ENCODE measurements around the gene FARS2. TPM values are rescaled to one million over a fixed set of nuclear protein-coding genes. Genes with fewer than 3 reads are reported as not detected.

Gene FARS2
- total RNA-seq, 1 donor from 2014 or later = 16.5 TPM

GRCh38 chr6:5670381-5670780 lies 409.1 kb downstream of the FARS2 start:
- Histone ChIP-seq H3K4me3 (no peak overlapping the region), H3K9me3 (no peaks in the 10 kb centered on the region), H3K27ac (no peak overlapping the region), H3K4me1 (peaks cover 33% of the 10 kb centered on the region), H3K36me3 (no peaks in the 10 kb centered on the region), H3K27me3 (no peaks in the 10 kb centered on the region)
- intact Hi-C loops (cut with DNase I) = no loop called here
- TF ChIP-seq POLR2AphosphoS5 (IDR thresholded peaks at IDR 0.05; ENCODE audit: insufficient read depth in 1 of 2, low read depth in 1 of 2) (no peak), POLR2A (IDR thresholded peaks at IDR 0.05) (no peak), CTCF (IDR thresholded peaks at IDR 0.05) (no peak)
- DNase-seq (ENCODE audit: extremely low spot score in 2 of 2) = no peak

GRCh38 chr6:5670811-5671561 lies 409.7 kb downstream of the FARS2 start:
- no peak for TF ChIP-seq POLR2AphosphoS5 (IDR thresholded peaks at IDR 0.05; ENCODE audit: insufficient read depth in 1 of 2, low read depth in 1 of 2)
- no peak for TF ChIP-seq CTCF (IDR thresholded peaks at IDR 0.05)
- TF ChIP-seq POLR2A (IDR thresholded peaks at IDR 0.05) = no peak
- intact Hi-C loops (cut with DNase I) = no loop called here
- H3K27ac ChIP-seq = no peak overlapping the region
- H3K9me3 ChIP-seq = no peaks in the 10 kb centered on the region
- peaks cover 33% of the 10 kb centered on the region for H3K4me1 ChIP-seq
- no peaks in the 10 kb centered on the region for H3K27me3 ChIP-seq
- no peak overlapping the region for H3K4me3 ChIP-seq
- no peak for DNase-seq (ENCODE audit: extremely low spot score in 2 of 2)
- no peaks in the 10 kb centered on the region for H3K36me3 ChIP-seq

- Histone ChIP-seq H3K36me3 (no peaks in the 10 kb centered on the region), H3K27me3 (no peaks in the 10 kb centered on the region), H3K4me1 (peaks cover 33% of the 10 kb centered on the region), H3K4me3 (peak overlapping the region in 1 of 2 donors; percentile 9), H3K27ac (peak overlapping the region; percentile 51), H3K9me3 (no peaks in the 10 kb centered on the region)
- intact Hi-C loops (cut with DNase I) = no loop called here
- no peak for TF ChIP-seq CTCF (IDR thresholded peaks at IDR 0.05)
- no peak for TF ChIP-seq POLR2A (IDR thresholded peaks at IDR 0.05)
- TF ChIP-seq POLR2AphosphoS5 (IDR thresholded peaks at IDR 0.05; ENCODE audit: insufficient read depth in 1 of 2, low read depth in 1 of 2) = no peak
- no peak for DNase-seq (ENCODE audit: extremely low spot score in 2 of 2)
Observed at GRCh38 chr6:5671601-5672559, 410.6 kb downstream of the FARS2 start.

- H3K4me3 ChIP-seq = peak overlapping the region in 1 of 2 donors; percentile 9
- H3K9me3 ChIP-seq = no peaks in the 10 kb centered on the region
- H3K27me3 ChIP-seq = no peaks in the 10 kb centered on the region
- no peaks in the 10 kb centered on the region for H3K36me3 ChIP-seq
- intact Hi-C loops (cut with DNase I) = no loop called here
- DNase-seq (ENCODE audit: extremely low spot score in 2 of 2) = no peak
- H3K4me1 ChIP-seq = peaks cover 33% of the 10 kb centered on the region
- TF ChIP-seq POLR2AphosphoS5 (IDR thresholded peaks at IDR 0.05; ENCODE audit: insufficient read depth in 1 of 2, low read depth in 1 of 2) (no peak), CTCF (IDR thresholded peaks at IDR 0.05) (no peak), POLR2A (IDR thresholded peaks at IDR 0.05) (no peak)
- H3K27ac ChIP-seq = peak overlapping the region; percentile 51
Observed at GRCh38 chr6:5672581-5673011, 411.3 kb downstream of the FARS2 start.

All from vagina (tissue), 2 donors.